GM20431 (cell line): ENCODE measurements around the gene GJB2.
"Not testable (repeated sequence)": the region's sequence is repeated elsewhere in the genome, so short reads cannot be mapped to it uniquely, and the experiment has no call there.

ENCODE experiments used
- in situ Hi-C: fragments of 300-500 bp; cut with MseI, MboI; formaldehyde crosslinking; loops from one replicate; pipeline ENCODE4 v1.15.0; 2020; ENCODE audit warnings: low sequenced_read_pairs; ENCODE audit not compliant: unreplicated experiment

Gene GJB2

GRCh38 chr13:20173116-20173746 lies 19.5 kb downstream of the GJB2 start:
- in situ Hi-C loops, result no loop called here

GRCh38 chr13:20171364-20171763 lies 21.4 kb downstream of the GJB2 start:
- in situ Hi-C loops, result no loop called here

- in situ Hi-C loops, result no loop called here
These were observed 21.8 kb downstream of the GJB2 start for GRCh38 chr13:20170921-20171320.

- in situ Hi-C loops, result no loop called here
These were observed 24.3 kb downstream of the GJB2 start for GRCh38 chr13:20168396-20168795.

GRCh38 chr13:20165417-20166257 lies 27.1 kb downstream of the GJB2 start:
- in situ Hi-C loops, result no loop called here

GRCh38 chr13:20161951-20162300 lies 30.8 kb downstream of the GJB2 start:
- in situ Hi-C loops, result no loop called here

GRCh38 chr13:20161275-20161950 lies 31.3 kb downstream of the GJB2 start:
- in situ Hi-C loops, result no loop called here

GRCh38 chr13:20160306-20161274 lies 32.1 kb downstream of the GJB2 start, which contains the start of gene GJA3:
Gene GJA3 (minus strand): TSS chr13:20161052. CDS start chr13:20143288, 17,764 bp downstream.
- in situ Hi-C loops, result no loop called here

GRCh38 chr13:20159646-20160305 lies 33.0 kb downstream of the GJB2 start:
- in situ Hi-C loops, result no loop called here

GRCh38 chr13:20157151-20157796 lies 35.5 kb downstream of the GJB2 start:
- in situ Hi-C loops, result no loop called here

- in situ Hi-C loops, result no loop called here
These were observed 36.0 kb downstream of the GJB2 start for GRCh38 chr13:20156702-20157101.

GRCh38 chr13:20153290-20153689 lies 39.4 kb downstream of the GJB2 start:
- in situ Hi-C loops, result not testable (repeated sequence)

- in situ Hi-C loops, result no loop called here
These were observed 41.1 kb downstream of the GJB2 start for GRCh38 chr13:20151612-20152011.

- in situ Hi-C loops, result no loop called here
These were observed 41.7 kb downstream of the GJB2 start for GRCh38 chr13:20151016-20151415.

- in situ Hi-C loops, result no loop called here
These were observed 42.2 kb downstream of the GJB2 start for GRCh38 chr13:20150561-20150960.

- in situ Hi-C loops, result no loop called here
These were observed 43.0 kb downstream of the GJB2 start for GRCh38 chr13:20149762-20150161.

GRCh38 chr13:20148501-20149183 lies 44.1 kb downstream of the GJB2 start:
- in situ Hi-C loops, result no loop called here

GRCh38 chr13:20146381-20146780 lies 46.4 kb downstream of the GJB2 start:
- in situ Hi-C loops, result no loop called here
